HepG2 (cell line): Measurements from ENCODE around the gene CBX7. TPM values are rescaled to one million over a fixed set of nuclear protein-coding genes. Genes with fewer than 3 reads are reported as not detected.
A peak's percentile ranks its signal among the peaks of the same experiment; 100 is the strongest.

Experiments
- HDAC1 ChIP-seq: sonication (generic); formaldehyde crosslinking; IDR thresholded peaks from 2 replicates; pipeline ENCODE4 v1.5.1; 2020; ENCODE audit warnings: mild to moderate bottlenecking, missing genetic modification reagents
- HOXA5 ChIP-seq: sonication (generic); formaldehyde crosslinking; IDR thresholded peaks from 2 replicates; pipeline ENCODE4 v1.4.0; 2020; ENCODE audit warnings: missing genetic modification reagents
- IRX3 ChIP-seq: sonication (generic); formaldehyde crosslinking; IDR thresholded peaks from 2 replicates; pipeline ENCODE4 v1.8.1; 2023; ENCODE audit warnings: mild to moderate bottlenecking, low read depth, missing genetic modification reagents, borderline replicate concordance
- MEIS2 ChIP-seq: sonication (generic); formaldehyde crosslinking; IDR thresholded peaks from 2 replicates; pipeline ENCODE4 v1.9.0; 2021; ENCODE audit warnings: mild to moderate bottlenecking, missing genetic modification reagents
- MXD3 ChIP-seq: IDR thresholded peaks from 2 replicates; pipeline ENCODE4 v1.6.1; 2016; ENCODE audit warnings: mild to moderate bottlenecking, missing biosample characterization, missing genetic modification reagents
- SCMH1 ChIP-seq: sonication (generic); formaldehyde crosslinking; IDR thresholded peaks from 2 replicates; pipeline ENCODE4 v1.9.0; 2021; ENCODE audit warnings: missing genetic modification reagents, mild to moderate bottlenecking, borderline replicate concordance
- SRF ChIP-seq: IDR thresholded peaks from 2 replicates; pipeline ENCODE4 v1.6.1; 2011; ENCODE audit warnings: mild to moderate bottlenecking, low read depth, low read length, moderate library complexity
- TCF12 ChIP-seq, 2 experiments: fragments of 450-650 bp in 1 of 2; sonication (generic) in 1 of 2; formaldehyde crosslinking in 1 of 2; IDR thresholded peaks; 2 replicates each; pipeline versions ENCODE4 v1.6.1 to v1.8.0; 2017 to 2022; ENCODE audit warnings: antibody characterized with exemption in 1 of 2, mild to moderate bottlenecking in 1 of 2, missing genetic modification reagents in 1 of 2, moderate library complexity in 1 of 2
- ZBTB49 ChIP-seq: sonication (generic); formaldehyde crosslinking; IDR thresholded peaks from 2 replicates; pipeline ENCODE4 v1.4.0; 2020; ENCODE audit warnings: missing genetic modification reagents, borderline replicate concordance
- ZNF180 ChIP-seq: sonication (generic); formaldehyde crosslinking; IDR thresholded peaks from 2 replicates; pipeline ENCODE4 v1.4.0; 2020; ENCODE audit warnings: low read depth, missing genetic modification reagents, borderline replicate concordance
- ZNF547 ChIP-seq: sonication (generic); formaldehyde crosslinking; IDR thresholded peaks from 2 replicates; pipeline ENCODE4 v1.5.1; 2020; ENCODE audit warnings: mild to moderate bottlenecking, missing genetic modification reagents
- ZNF639 ChIP-seq: conservative IDR thresholded peaks from 2 replicates; pipeline ENCODE4 v1.6.1; 2018; ENCODE audit warnings: missing genetic modification reagents
- ZNF724P ChIP-seq: sonication (generic); formaldehyde crosslinking; IDR thresholded peaks from 2 replicates; pipeline ENCODE4 v1.8.0; 2022; ENCODE audit warnings: missing genetic modification reagents, borderline replicate concordance
- ZNF737 ChIP-seq: sonication (generic); formaldehyde crosslinking; IDR thresholded peaks from 2 replicates; pipeline ENCODE4 v1.5.0; 2020; ENCODE audit warnings: missing genetic modification reagents, mild to moderate bottlenecking, borderline replicate concordance
- ZNF772 ChIP-seq: sonication (generic); formaldehyde crosslinking; IDR thresholded peaks from 2 replicates; pipeline ENCODE4 v1.5.0; 2020; ENCODE audit warnings: mild to moderate bottlenecking, missing genetic modification reagents
- polyA plus RNA-seq, 8 experiments: library from polyadenylated mRNA; depleted of rRNA in 3 of 8; stranded (reverse) in 7 of 8; unstranded in 1 of 8; fragments of >200 nt; fragmentation: Illumina TruSeq in 4 of 8; extraction: Trizol in 4 of 8; gene quantifications; 2 replicates each; pipeline versions ENCODE4 v1.2.1 to v1.2.3, GENCODE V29; 2011 to 2016; ENCODE audit warnings: low read depth in 4 of 8, missing spikeins in 1 of 8, mixed read lengths in 1 of 8; ENCODE audit not compliant: insufficient read depth in 1 of 8
- total RNA-seq, 5 experiments: library from RNA; depleted of rRNA; stranded (reverse); fragments of >200 nt; fragmentation: Illumina TruSeq; extraction: Trizol; gene quantifications; 2 replicates each; pipeline ENCODE4 v1.2.3, GENCODE V29; 2016; ENCODE audit warnings: low read depth in 1 of 5
- TF ChIP-seq, protein P1 (sequence below): sonication (generic); formaldehyde crosslinking; IDR thresholded peaks from 2 replicates; pipeline ENCODE4 v1.4.0; 2020; ENCODE audit warnings: missing genetic modification reagents
- TF ChIP-seq, protein P2 (sequence below): sonication (generic); IDR thresholded peaks from 2 replicates; pipeline ENCODE4 v1.6.1; 2016; ENCODE audit warnings: low read depth, borderline replicate concordance
- TF ChIP-seq, protein P3 (sequence below): sonication (generic); formaldehyde crosslinking; IDR thresholded peaks from 2 replicates; pipeline ENCODE4 v1.4.0; 2020; ENCODE audit warnings: missing genetic modification reagents

CBX7 gene
- total and polyA plus RNA-seq, 2 of the 13 experiments (the other 11 are each of a cell fraction or from before 2014, with no cell fraction given): 0.35 to 4.9 TPM

GRCh38 chr22:39152511-39153219 is at the start of gene CBX7 (continued):
- TF ChIP-seq, protein P1, sequence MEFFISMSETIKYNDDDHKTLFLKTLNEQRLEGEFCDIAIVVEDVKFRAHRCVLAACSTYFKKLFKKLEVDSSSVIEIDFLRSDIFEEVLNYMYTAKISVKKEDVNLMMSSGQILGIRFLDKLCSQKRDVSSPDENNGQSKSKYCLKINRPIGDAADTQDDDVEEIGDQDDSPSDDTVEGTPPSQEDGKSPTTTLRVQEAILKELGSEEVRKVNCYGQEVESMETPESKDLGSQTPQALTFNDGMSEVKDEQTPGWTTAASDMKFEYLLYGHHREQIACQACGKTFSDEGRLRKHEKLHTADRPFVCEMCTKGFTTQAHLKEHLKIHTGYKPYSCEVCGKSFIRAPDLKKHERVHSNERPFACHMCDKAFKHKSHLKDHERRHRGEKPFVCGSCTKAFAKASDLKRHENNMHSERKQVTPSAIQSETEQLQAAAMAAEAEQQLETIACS (CRISPR knock-in tag): peak; percentile 95
- TF ChIP-seq ZNF737 (CRISPR knock-in tag): no peak
- 0 out of 2 replicates have a peak, but pooled peaks have one; percentile 47 for TF ChIP-seq IRX3 (CRISPR knock-in tag)
- TF ChIP-seq SCMH1 (CRISPR knock-in tag): no peak
- TF ChIP-seq, protein P2, sequence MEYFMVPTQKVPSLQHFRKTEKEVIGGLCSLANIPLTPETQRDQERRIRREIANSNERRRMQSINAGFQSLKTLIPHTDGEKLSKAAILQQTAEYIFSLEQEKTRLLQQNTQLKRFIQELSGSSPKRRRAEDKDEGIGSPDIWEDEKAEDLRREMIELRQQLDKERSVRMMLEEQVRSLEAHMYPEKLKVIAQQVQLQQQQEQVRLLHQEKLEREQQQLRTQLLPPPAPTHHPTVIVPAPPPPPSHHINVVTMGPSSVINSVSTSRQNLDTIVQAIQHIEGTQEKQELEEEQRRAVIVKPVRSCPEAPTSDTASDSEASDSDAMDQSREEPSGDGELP: no peak
- TF ChIP-seq ZNF639 (CRISPR knock-in tag): 0 out of 2 replicates have a peak, but pooled peaks have one; percentile 13
- peak; percentile 73 for TF ChIP-seq SRF
- no peak for TF ChIP-seq ZBTB49 (CRISPR knock-in tag)
- TF ChIP-seq MEIS2 (CRISPR knock-in tag): 0 out of 2 replicates have a peak, but pooled peaks have one; percentile 7
- TF ChIP-seq, protein P3, sequence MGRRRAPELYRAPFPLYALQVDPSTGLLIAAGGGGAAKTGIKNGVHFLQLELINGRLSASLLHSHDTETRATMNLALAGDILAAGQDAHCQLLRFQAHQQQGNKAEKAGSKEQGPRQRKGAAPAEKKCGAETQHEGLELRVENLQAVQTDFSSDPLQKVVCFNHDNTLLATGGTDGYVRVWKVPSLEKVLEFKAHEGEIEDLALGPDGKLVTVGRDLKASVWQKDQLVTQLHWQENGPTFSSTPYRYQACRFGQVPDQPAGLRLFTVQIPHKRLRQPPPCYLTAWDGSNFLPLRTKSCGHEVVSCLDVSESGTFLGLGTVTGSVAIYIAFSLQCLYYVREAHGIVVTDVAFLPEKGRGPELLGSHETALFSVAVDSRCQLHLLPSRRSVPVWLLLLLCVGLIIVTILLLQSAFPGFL (CRISPR knock-in tag): no peak
- 0 out of 2 replicates have a peak, but pooled peaks have one; percentile 24 for TF ChIP-seq ZNF772 (CRISPR knock-in tag)
- TF ChIP-seq ZNF180 (CRISPR knock-in tag): no peak
- TF ChIP-seq ZNF547 (CRISPR knock-in tag): peak; percentile 62; the same call in 1 of the 2 replicates
- TF ChIP-seq ZNF724P (CRISPR knock-in tag): peak; percentile 73; the same call in 1 of the 2 replicates
- TF ChIP-seq HDAC1 (CRISPR knock-in tag): no peak
- 0 out of 2 replicates have a peak, but pooled peaks have one; percentile 52 for TF ChIP-seq HOXA5 (CRISPR knock-in tag)
- TF ChIP-seq TCF12 (IDR thresholded peaks at IDR 0.05): no peak
- TF ChIP-seq TCF12 (CRISPR knock-in tag; IDR thresholded peaks at IDR 0.05): 0 out of 2 replicates have a peak, but pooled peaks have one; percentile 42
- TF ChIP-seq MXD3 (CRISPR knock-in tag): 0 out of 2 replicates have a peak, but pooled peaks have one; percentile 24
